HG03469 (cell line): ENCODE results near the gene TRDN.

ENCODE experiments used
- ATAC-seq: cut with Tn5 transposase; IDR thresholded peaks from one replicate; pipeline ENCODE4 v1.9.1; 2021; ENCODE audit warnings: mild to moderate bottlenecking, moderate library complexity, moderate number of reproducible peaks; ENCODE audit not compliant: unreplicated experiment

TRDN gene

GRCh38 chr6:123189816-123190215, 446.9 kb downstream of the TRDN start:
- no peak for ATAC-seq

- no peak for ATAC-seq
These were observed 453.8 kb downstream of the TRDN start for GRCh38 chr6:123182998-123183397.

- no peak for ATAC-seq
These were observed 460.0 kb downstream of the TRDN start for GRCh38 chr6:123176706-123177105.

- no peak for ATAC-seq
These were observed 465.2 kb downstream of the TRDN start for GRCh38 chr6:123171341-123172115.

GRCh38 chr6:123169774-123170095, 467.0 kb downstream of the TRDN start:
- no peak for ATAC-seq

GRCh38 chr6:123168892-123169773, 467.6 kb downstream of the TRDN start:
- no peak for ATAC-seq

GRCh38 chr6:123168466-123168865, 468.3 kb downstream of the TRDN start:
- ATAC-seq, result no peak
